Measurements from ENCODE around the gene SETD9. TPM values are rescaled to one million over a fixed set of nuclear protein-coding genes. Genes with fewer than 3 reads are reported as not detected.

Gene SETD9
- total and polyA plus RNA-seq, 9 of the 15 experiments (the other 6 are each of a cell fraction or from before 2014, with no cell fraction given), result 10.8 to 32.6 (median 19.8) TPM

- TF ChIP-seq ZNF277 (CRISPR knock-in tag; IDR thresholded peaks at IDR 0.05; ENCODE audit: borderline replicate concordance), result no peak
- TF ChIP-seq MTF1 (CRISPR knock-in tag; IDR thresholded peaks at IDR 0.05; ENCODE audit: borderline replicate concordance), result no peak
- TF ChIP-seq GATAD2B (IDR thresholded peaks at IDR 0.05; ENCODE audit: borderline replicate concordance), result 0 out of 2 replicates have a peak, but pooled peaks have one; percentile 45
- TF ChIP-seq POLR2G (IDR thresholded peaks at IDR 0.05; ENCODE audit: low read depth, low read length), result peak; percentile 92
- no peak for TF ChIP-seq PHTF2 (CRISPR knock-in tag; IDR thresholded peaks at IDR 0.05)
- TF ChIP-seq CREB1 (IDR thresholded peaks at IDR 0.05), result no peak
- peak; percentile 46; the same call in 1 of the 2 replicates for TF ChIP-seq CREB1 (CRISPR knock-in tag; IDR thresholded peaks at IDR 0.05)
- TF ChIP-seq HOMEZ (CRISPR knock-in tag; IDR thresholded peaks at IDR 0.05), result no peak
- peak; percentile 23 for TF ChIP-seq ETS1 (conservative IDR thresholded peaks at IDR 0.05; ENCODE audit: control insufficient read depth, low read depth, low read length)
- TF ChIP-seq SREBF1 (IDR thresholded peaks at IDR 0.05; ENCODE audit: borderline replicate concordance, low read depth, low read length), result no peak
- TF ChIP-seq TCF7 (IDR thresholded peaks at IDR 0.05; ENCODE audit: borderline replicate concordance), result 0 out of 2 replicates have a peak, but pooled peaks have one; percentile 6
- peak; percentile 42 for TF ChIP-seq RBBP5 (IDR thresholded peaks at IDR 0.05; ENCODE audit: borderline replicate concordance, insufficient read depth, low read length, poor library complexity, severe bottlenecking)
- TF ChIP-seq ZBTB1 (CRISPR knock-in tag; IDR thresholded peaks at IDR 0.05; ENCODE audit: borderline replicate concordance, low read depth), result peak; percentile 42; the same call in 1 of the 2 replicates
- TF ChIP-seq GTF2F1 (IDR thresholded peaks at IDR 0.05; ENCODE audit: low read depth, low read length), result peak; percentile 84
- TF ChIP-seq TAF1 (IDR thresholded peaks at IDR 0.05; ENCODE audit: control insufficient read depth, extremely low read depth, insufficient read depth, low read length, severe bottlenecking), result peak; percentile 86
- TF ChIP-seq MTA1 (IDR thresholded peaks at IDR 0.05; ENCODE audit: borderline replicate concordance), result no peak; the same call in 1 of the 2 replicates
- no peak for TF ChIP-seq ZSCAN29 (IDR thresholded peaks at IDR 0.05)
- no peak for TF ChIP-seq DDX20 (tag; IDR thresholded peaks at IDR 0.05; ENCODE audit: low read depth)
- TF ChIP-seq PREB (CRISPR knock-in tag; IDR thresholded peaks at IDR 0.05), result no peak
Observed at GRCh38 chr5:56909294-56910209, at the start of gene SETD9 (continued).

Data from K562 (cell line).